C4-2B (cell line): Measurements from ENCODE around the gene FAM185A.
"Not testable (repeated sequence)": the region's sequence is repeated elsewhere in the genome, so short reads cannot be mapped to it uniquely, and the experiment has no call there.

Source experiments
- CTCF ChIP-seq: fragments of 450-650 bp; conservative IDR thresholded peaks from 2 replicates; pipeline ENCODE4 v1.5.1; 2017; ENCODE audit warnings: mild to moderate bottlenecking
- ZFX ChIP-seq: fragments of 450-650 bp; IDR thresholded peaks from 2 replicates; pipeline ENCODE4 v1.6.1; 2017

GRCh38 chr7:102794567-102794966, 45.8 kb downstream of the FAM185A start:
- not testable (repeated sequence) for TF ChIP-seq CTCF, ZFX
